CD14-positive monocyte (primary cell): Measurements from ENCODE around the gene RAP2A. TPM values are rescaled to one million over a fixed set of nuclear protein-coding genes. Genes with fewer than 3 reads are reported as not detected.
A peak's percentile ranks its signal among the peaks of the same experiment; 100 is the strongest.

Experiments
- DNase-seq, 3 donors: peaks; one replicate each; pipeline ENCODE4 v3.0.0-alpha.2; 2011 to 2022
- H2AFZ ChIP-seq: 2 replicates; pipeline ENCODE4 v1.6.0; 2012; ENCODE audit warnings: mild to moderate bottlenecking, low read depth, low read length, inconsistent platforms; ENCODE audit not compliant: insufficient read depth, poor library complexity, severe bottlenecking
- H3K27ac ChIP-seq, 2 donors: 1 replicate in 1 of 2; 2 replicates in 1 of 2; pipeline ENCODE4 v1.5.1; 2012 to 2013; ENCODE audit warnings: low read length in 2 of 2, control low read depth in 1 of 2, inconsistent platforms in 1 of 2, low read depth in 1 of 2, mild to moderate bottlenecking in 1 of 2
- H3K27me3 ChIP-seq, 2 donors: one replicate each; pipeline versions ENCODE4 v1.6.0 to v1.6.1; 2011 to 2013; ENCODE audit warnings: low read length in 2 of 2; ENCODE audit not compliant: control insufficient read depth in 2 of 2, insufficient read depth in 2 of 2
- H3K36me3 ChIP-seq, 2 donors: replicated peaks in 1 of 2; 1 replicate in 1 of 2; 2 replicates in 1 of 2; pipeline versions ENCODE4 v1.5.1 to v1.6.1; 2012 to 2013; ENCODE audit warnings: low read length in 2 of 2, control low read depth in 1 of 2, inconsistent platforms in 1 of 2, mild to moderate bottlenecking in 1 of 2; ENCODE audit not compliant: insufficient read depth in 2 of 2, control insufficient read depth in 1 of 2
- H3K4me1 ChIP-seq, 2 donors: 1 replicate in 1 of 2; 2 replicates in 1 of 2; pipeline versions ENCODE4 v1.5.1 to v1.6.1; 2012 to 2013; ENCODE audit warnings: low read length in 2 of 2, control low read depth in 1 of 2, inconsistent platforms in 1 of 2, mild to moderate bottlenecking in 1 of 2, moderate library complexity in 1 of 2; ENCODE audit not compliant: insufficient read depth in 2 of 2, control insufficient read depth in 1 of 2
- H3K4me2 ChIP-seq: replicated peaks from 2 replicates; pipeline ENCODE3; 2012; ENCODE audit warnings: low read length, moderate library complexity, mild to moderate bottlenecking; ENCODE audit not compliant: poor library complexity, severe bottlenecking; ENCODE audit errors: extremely low read depth
- H3K4me3 ChIP-seq, 3 experiments: fragments of 200-600 bp in 1 of 3; sonication (generic) in 1 of 3; replicated peaks in 1 of 3; 1 replicate in 2 of 3; 2 replicates in 1 of 3; pipeline ENCODE4 v1.5.1; 2011 to 2013; ENCODE audit warnings: low read length in 3 of 3, mild to moderate bottlenecking in 3 of 3, control low read depth in 2 of 3, low read depth in 2 of 3, inconsistent platforms in 1 of 3, moderate library complexity in 1 of 3
- H3K79me2 ChIP-seq: 2 replicates; pipeline ENCODE4 v1.6.0; 2012; ENCODE audit warnings: mild to moderate bottlenecking, control low read depth, inconsistent platforms, low read length, moderate library complexity; ENCODE audit not compliant: insufficient read depth
- H3K9ac ChIP-seq: 2 replicates; pipeline ENCODE4 v1.6.0; 2017; ENCODE audit warnings: low read length, mild to moderate bottlenecking; ENCODE audit not compliant: insufficient read depth, poor library complexity, severe bottlenecking
- H3K9me3 ChIP-seq, 2 donors: replicated peaks in 1 of 2; 1 replicate in 1 of 2; 2 replicates in 1 of 2; pipeline versions ENCODE4 v1.5.1 to v1.6.1; 2012 to 2013; ENCODE audit warnings: low read length in 2 of 2, control low read depth in 1 of 2; ENCODE audit not compliant: control insufficient read depth in 1 of 2, insufficient read depth in 1 of 2
- H4K20me1 ChIP-seq: 2 replicates; pipeline ENCODE4 v1.6.0; 2012; ENCODE audit warnings: mild to moderate bottlenecking, low read length, control low read depth, moderate library complexity; ENCODE audit not compliant: insufficient read depth
- H3K27ac Mint-ChIP-seq, 7 donors: one replicate each; pipeline ENCODE4 v1.8.0; 2020; ENCODE audit warnings: mild to moderate bottlenecking in 7 of 7, mixed read lengths in 7 of 7, moderate library complexity in 6 of 7, inconsistent platforms in 2 of 7
- H3K27me3 Mint-ChIP-seq, 3 donors: one replicate each; pipeline ENCODE4 v1.8.0; 2021 to 2022; ENCODE audit warnings: low read depth in 3 of 3, mild to moderate bottlenecking in 3 of 3, mixed read lengths in 3 of 3, moderate library complexity in 3 of 3, inconsistent platforms in 1 of 3
- H3K36me3 Mint-ChIP-seq, 2 donors: one replicate each; pipeline ENCODE4 v1.8.0; 2020; ENCODE audit warnings: mixed read lengths in 2 of 2, inconsistent platforms in 1 of 2, mild to moderate bottlenecking in 1 of 2
- H3K4me1 Mint-ChIP-seq: one replicate; pipeline ENCODE4 v1.8.0; 2020; ENCODE audit warnings: mild to moderate bottlenecking, mixed read lengths
- H3K4me3 Mint-ChIP-seq, 2 donors: one replicate each; pipeline ENCODE4 v1.8.0; 2020; ENCODE audit warnings: mild to moderate bottlenecking in 2 of 2, mixed read lengths in 2 of 2, moderate library complexity in 1 of 2
- H3K9me3 Mint-ChIP-seq, 7 donors: one replicate each; pipeline ENCODE4 v1.8.0; 2020 to 2022; ENCODE audit warnings: mixed read lengths in 7 of 7, mild to moderate bottlenecking in 6 of 7, moderate library complexity in 6 of 7, inconsistent platforms in 2 of 7
- WGBS: methylation state at CpG from one replicate; pipeline ENCODE4 v1.1.5; 2013; ENCODE audit warnings: missing lambda C conversion rate; ENCODE audit not compliant: insufficient coverage; 5-methylcytosine and 5-hydroxymethylcytosine counted together
- intact Hi-C, 2 donors: fragments of 100-400 bp; cut with micrococcal nuclease; formaldehyde crosslinking; loops; one replicate each; pipeline versions ENCODE4 v1.15.0 to v1.15.1; 2023
- polyA plus RNA-seq, 3 donors: library from polyadenylated mRNA; depleted of rRNA in 1 of 3; unstranded in 2 of 3; stranded (reverse) in 1 of 3; fragments of 300-500 nt in 2 of 3; fragments of >200 nt in 1 of 3; fragmentation: Illumina TruSeq in 2 of 3; gene quantifications; 1 replicate in 2 of 3; 2 replicates in 1 of 3; pipeline ENCODE4 v1.2.3, GENCODE V29; 2012 to 2021
- TF ChIP-seq, protein P1 (sequence below): fragments of 200-600 bp; IDR thresholded peaks from one replicate; pipeline ENCODE4 v1.8.0; 2022; ENCODE audit warnings: antibody characterized with exemption, mild to moderate bottlenecking

Gene RAP2A
- polyA plus RNA-seq, 3 donors: 2.3 to 5.3 (median 4.5) TPM

GRCh38 chr13:97459215-97459777, 25.3 kb downstream of the RAP2A start:
- H3K9ac ChIP-seq: no peak overlapping the region
- H3K4me3 ChIP-seq: no peak overlapping the region
- H3K36me3 ChIP-seq: peaks cover 4 to 5% of the 10 kb centered on the region in 2 donors
- no peak overlapping the region for H2AFZ ChIP-seq
- H3K4me2 ChIP-seq: no peak overlapping the region
- H3K9me3 Mint-ChIP-seq: peaks cover 0 to 13% (median 4%) of the 10 kb centered on the region in 7 donors
- intact Hi-C loops: no loop called here
- no peaks in the 10 kb centered on the region for H3K79me2 ChIP-seq
- no peaks in the 10 kb centered on the region for H3K27me3 ChIP-seq
- peak overlapping the region in 1 of 7 donors; percentile 58 for H3K27ac Mint-ChIP-seq
- H3K4me3 Mint-ChIP-seq: no peak overlapping the region
- H3K27me3 Mint-ChIP-seq: no peaks in the 10 kb centered on the region
- TF ChIP-seq, protein P1, sequence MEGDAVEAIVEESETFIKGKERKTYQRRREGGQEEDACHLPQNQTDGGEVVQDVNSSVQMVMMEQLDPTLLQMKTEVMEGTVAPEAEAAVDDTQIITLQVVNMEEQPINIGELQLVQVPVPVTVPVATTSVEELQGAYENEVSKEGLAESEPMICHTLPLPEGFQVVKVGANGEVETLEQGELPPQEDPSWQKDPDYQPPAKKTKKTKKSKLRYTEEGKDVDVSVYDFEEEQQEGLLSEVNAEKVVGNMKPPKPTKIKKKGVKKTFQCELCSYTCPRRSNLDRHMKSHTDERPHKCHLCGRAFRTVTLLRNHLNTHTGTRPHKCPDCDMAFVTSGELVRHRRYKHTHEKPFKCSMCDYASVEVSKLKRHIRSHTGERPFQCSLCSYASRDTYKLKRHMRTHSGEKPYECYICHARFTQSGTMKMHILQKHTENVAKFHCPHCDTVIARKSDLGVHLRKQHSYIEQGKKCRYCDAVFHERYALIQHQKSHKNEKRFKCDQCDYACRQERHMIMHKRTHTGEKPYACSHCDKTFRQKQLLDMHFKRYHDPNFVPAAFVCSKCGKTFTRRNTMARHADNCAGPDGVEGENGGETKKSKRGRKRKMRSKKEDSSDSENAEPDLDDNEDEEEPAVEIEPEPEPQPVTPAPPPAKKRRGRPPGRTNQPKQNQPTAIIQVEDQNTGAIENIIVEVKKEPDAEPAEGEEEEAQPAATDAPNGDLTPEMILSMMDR: no peak
- no peak overlapping the region for H3K27ac ChIP-seq
- H3K9me3 ChIP-seq: no peaks in the 10 kb centered on the region
- no peak for DNase-seq
- peaks cover 3% of the 10 kb centered on the region for H4K20me1 ChIP-seq
- peaks cover 16% of the 10 kb centered on the region for H3K4me1 Mint-ChIP-seq
- H3K36me3 Mint-ChIP-seq: peaks cover 5 to 12% of the 10 kb centered on the region in 2 donors
- 89% methylated on average over 4 of the region's 4 CpGs for WGBS
- peaks cover 0 to 5% of the 10 kb centered on the region in 2 donors for H3K4me1 ChIP-seq

GRCh38 chr13:97460004-97460775, 26.2 kb downstream of the RAP2A start:
- H3K27ac ChIP-seq: peak overlapping the region in 1 of 2 donors; percentile 42
- Mint-ChIP-seq H3K27ac (peak overlapping the region in 2 of 7 donors; percentile 48 to 51), H3K9me3 (peaks cover 0 to 7% (median 0%) of the 10 kb centered on the region in 7 donors), H3K4me3 (no peak overlapping the region), H3K4me1 (peaks cover 16% of the 10 kb centered on the region), H3K27me3 (no peaks in the 10 kb centered on the region), H3K36me3 (peaks cover 13 to 19% of the 10 kb centered on the region in 2 donors)
- H3K79me2 ChIP-seq: no peaks in the 10 kb centered on the region
- WGBS: 23% methylated on average over 3 of the region's 7 CpGs
- H3K27me3 ChIP-seq: no peaks in the 10 kb centered on the region
- TF ChIP-seq, protein P1: no peak
- peak in 2 of 3 donors; percentile 1 to 5 for DNase-seq
- peaks cover 13 to 14% of the 10 kb centered on the region in 2 donors for H3K36me3 ChIP-seq
- H4K20me1 ChIP-seq: peaks cover 3% of the 10 kb centered on the region
- intact Hi-C loops: no loop called here
- no peaks in the 10 kb centered on the region for H3K9me3 ChIP-seq
- no peak overlapping the region for H3K9ac ChIP-seq
- no peak overlapping the region for H2AFZ ChIP-seq
- H3K4me2 ChIP-seq: no peak overlapping the region
- peaks cover 0 to 5% of the 10 kb centered on the region in 2 donors for H3K4me1 ChIP-seq
- H3K4me3 ChIP-seq: no peak overlapping the region
